HG03442 (cell line): Measurements from ENCODE around the gene EP300.
"Not testable (repeated sequence)": the region's sequence is repeated elsewhere in the genome, so short reads cannot be mapped to it uniquely, and the experiment has no call there.

Experiments used
- ATAC-seq: cut with Tn5 transposase; IDR thresholded peaks from one replicate; pipeline ENCODE4 v1.9.1; 2021; ENCODE audit warnings: mild to moderate bottlenecking, moderate library complexity; ENCODE audit not compliant: unreplicated experiment

The EP300 gene

DNA sequence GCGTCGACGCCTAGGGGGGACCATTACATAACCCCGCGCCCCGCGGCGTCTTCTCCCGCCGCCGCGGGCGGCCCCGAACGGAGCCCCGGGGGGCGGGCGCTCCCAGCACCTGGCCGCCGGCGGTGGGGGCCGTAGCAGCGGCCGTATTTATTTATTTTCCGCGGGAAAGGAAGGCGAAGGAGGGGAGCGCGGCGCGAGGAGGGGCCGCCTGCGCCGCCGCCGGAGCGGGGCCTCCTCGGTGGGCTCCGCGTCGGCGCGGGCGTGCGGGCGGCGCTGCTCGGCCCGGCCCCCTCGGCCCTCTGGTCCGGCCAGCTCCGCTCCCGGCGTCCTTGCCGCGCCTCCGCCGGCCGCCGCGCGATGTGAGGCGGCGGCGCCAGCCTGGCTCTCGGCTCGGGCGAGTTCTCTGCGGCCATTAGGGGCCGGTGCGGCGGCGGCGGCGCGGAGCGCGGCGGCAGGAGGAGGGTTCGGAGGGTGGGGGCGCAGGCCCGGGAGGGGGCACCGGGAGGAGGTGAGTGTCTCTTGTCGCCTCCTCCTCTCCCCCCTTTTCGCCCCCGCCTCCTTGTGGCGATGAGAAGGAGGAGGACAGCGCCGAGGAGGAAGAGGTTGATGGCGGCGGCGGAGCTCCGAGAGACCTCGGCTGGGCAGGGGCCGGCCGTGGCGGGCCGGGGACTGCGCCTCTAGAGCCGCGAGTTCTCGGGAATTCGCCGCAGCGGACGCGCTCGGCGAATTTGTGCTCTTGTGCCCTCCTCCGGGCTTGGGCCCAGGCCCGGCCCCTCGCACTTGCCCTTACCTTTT lies at the start of gene EP300:
Gene EP300 (plus strand): TSS at position 570 of the 795 bp plus-strand sequence. CDS start 413 bp downstream, outside the sequence.
- peak; percentile 36 for ATAC-seq

DNA sequence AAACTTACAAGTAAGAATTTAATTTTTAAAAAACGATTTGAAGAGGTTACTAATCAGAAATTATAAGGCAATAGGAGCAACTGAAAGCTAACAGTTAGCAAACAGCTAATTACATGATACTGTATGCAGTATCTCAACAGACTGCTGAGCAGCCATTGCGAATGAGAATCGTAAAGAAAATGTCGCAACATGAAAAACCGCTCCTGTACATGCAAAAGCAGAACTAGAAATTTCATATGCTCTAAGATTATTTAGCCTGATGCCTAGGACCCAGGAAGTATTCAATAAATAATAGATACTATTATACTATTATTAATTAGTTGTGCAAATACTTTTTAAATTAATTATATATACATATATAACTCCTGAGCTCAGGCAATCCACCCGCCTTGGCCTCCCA lies 48.7 kb upstream of the EP300 start:
- ATAC-seq: no peak

DNA sequence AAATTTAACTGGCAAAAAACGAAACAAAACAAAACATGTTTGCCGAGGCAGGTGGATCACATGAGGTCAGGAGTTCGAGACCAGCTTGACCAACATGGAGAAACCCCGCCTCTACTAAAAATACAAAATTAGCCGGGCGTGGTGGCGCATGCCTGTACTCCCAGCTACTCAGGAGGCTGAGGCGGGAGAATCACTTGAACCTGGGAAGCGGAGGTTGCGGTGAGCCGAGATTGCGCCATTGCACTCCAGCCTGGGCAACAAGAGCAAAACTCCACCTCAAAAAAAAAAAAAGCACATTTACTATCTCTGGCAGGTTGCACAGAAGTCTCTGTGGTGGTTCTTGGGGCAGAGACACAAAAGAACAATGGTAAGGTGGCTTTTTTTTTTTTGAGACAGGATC lies 46.8 kb upstream of the EP300 start:
- not testable (repeated sequence) for ATAC-seq

DNA sequence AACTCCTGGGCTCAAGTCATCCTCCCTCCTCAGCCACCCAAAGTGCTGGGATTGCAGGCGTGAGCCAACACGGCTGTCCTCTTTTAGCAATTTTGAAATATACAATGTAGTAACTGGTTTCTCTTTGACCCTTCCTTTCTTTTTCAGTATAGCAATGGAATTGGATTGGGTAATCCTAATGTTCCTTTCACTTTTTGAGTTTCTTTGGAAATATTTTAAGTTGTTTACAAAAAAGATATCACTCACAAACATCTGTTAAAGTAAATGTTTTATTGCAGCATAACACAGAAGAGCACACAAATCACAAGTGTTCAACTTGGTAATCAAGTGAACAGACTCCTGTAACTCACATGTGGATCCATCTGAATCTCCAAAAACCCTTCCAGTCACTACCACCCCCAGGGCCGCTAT lies 44.6 kb upstream of the EP300 start:
- ATAC-seq: no peak

DNA sequence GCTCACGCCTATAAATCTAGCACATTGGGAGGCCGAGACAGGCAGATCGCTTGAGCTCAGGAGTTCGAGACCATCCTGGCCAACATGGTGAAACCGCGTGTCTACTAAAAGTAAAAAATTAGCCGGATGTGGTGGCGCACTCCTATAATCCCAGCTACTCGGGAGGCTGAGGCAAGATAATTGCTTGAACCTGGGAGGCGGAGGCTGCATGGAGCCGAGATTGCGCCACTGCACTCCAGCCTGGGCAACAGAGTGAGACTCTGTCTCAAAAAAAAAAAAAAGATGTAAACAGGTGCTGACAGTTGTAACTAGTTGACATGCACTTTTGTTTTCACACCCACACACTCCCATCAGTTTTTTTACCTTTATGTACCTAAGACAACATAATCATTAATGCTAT lies 44.0 kb upstream of the EP300 start:
- not testable (repeated sequence) for ATAC-seq

DNA sequence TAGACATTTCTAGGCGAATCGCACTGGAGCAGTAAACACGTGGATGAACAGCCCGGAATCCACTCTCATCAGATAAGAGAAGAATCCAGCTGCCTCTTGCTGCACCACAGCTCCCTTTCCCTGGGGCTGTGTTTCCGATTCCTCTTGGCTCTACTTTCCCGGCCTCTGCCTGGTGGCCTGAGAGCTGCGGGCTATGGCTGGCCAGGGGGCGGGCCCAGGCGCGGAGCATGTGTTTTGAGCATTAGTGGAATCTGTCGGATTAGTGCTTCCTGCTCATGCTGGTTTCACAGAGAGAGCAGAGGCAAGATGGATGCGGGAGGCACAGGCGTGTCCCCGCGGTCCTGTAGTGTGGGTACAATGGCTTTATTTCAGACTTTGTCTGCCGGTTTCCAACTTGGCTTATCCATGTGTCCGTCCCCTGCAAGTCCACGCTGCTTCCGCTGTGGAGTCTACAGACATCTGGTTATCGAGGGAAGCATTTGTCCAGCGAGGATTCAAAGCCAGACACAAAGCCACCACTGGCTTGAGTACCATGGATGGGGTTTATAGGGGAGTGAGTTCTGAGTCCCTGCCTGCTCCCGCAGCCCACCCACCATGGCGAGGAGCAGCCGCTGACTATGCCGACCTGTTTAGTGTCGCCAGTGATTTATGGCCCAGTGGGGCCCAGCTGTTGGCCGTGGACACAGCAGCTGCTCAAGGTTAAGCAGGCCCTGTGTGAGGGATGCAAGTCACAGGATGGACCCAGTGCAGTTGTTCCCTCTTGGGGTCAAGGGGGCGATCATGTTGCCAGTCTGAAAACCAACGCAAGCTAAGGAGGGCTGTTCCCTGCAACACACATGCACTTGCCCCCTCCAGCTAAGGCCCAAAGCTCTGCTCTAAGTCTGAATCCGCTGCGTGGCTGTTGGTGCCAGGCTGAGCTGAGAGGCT lies 43.3 kb upstream of the EP300 start:
- ATAC-seq: no peak

DNA sequence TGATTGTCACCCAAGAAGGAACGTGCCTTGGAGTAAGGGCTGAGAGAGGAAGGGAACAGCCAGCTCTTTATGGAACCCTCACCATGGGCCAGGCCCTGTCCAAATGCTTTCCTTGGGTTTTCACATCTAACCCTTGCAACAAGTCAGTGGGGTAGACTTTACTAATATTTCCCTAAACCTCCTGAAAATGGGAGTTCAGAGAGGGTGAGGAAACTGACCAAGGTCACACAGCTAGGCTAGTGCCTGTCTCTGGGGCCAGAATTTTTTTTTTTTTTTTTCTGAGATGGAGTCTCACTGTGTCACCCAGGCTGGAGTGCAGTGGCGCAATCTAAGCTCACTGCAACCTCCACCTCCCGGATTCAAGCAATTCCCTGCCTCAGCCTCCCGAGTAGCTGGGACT lies 42.6 kb upstream of the EP300 start:
- not testable (repeated sequence) for ATAC-seq

DNA sequence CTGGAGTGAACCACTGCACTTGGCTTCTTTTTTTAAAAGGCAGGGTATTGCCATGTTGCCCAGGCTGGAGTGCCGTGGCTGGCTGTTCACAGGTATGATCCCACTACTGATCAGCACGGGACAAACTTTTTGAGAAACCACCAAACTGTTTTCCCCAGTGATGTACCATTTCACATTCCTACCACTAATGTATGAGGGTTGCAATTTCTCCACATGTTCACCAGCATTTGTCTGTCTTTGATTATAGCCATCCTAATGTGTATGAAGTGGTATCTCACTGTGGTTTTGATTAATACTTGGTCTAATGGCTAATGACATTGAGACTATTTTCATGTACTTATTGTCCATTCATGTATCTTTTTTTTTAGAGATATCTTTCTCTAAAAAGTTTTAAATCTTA lies 41.5 kb upstream of the EP300 start:
- ATAC-seq: no peak

DNA sequence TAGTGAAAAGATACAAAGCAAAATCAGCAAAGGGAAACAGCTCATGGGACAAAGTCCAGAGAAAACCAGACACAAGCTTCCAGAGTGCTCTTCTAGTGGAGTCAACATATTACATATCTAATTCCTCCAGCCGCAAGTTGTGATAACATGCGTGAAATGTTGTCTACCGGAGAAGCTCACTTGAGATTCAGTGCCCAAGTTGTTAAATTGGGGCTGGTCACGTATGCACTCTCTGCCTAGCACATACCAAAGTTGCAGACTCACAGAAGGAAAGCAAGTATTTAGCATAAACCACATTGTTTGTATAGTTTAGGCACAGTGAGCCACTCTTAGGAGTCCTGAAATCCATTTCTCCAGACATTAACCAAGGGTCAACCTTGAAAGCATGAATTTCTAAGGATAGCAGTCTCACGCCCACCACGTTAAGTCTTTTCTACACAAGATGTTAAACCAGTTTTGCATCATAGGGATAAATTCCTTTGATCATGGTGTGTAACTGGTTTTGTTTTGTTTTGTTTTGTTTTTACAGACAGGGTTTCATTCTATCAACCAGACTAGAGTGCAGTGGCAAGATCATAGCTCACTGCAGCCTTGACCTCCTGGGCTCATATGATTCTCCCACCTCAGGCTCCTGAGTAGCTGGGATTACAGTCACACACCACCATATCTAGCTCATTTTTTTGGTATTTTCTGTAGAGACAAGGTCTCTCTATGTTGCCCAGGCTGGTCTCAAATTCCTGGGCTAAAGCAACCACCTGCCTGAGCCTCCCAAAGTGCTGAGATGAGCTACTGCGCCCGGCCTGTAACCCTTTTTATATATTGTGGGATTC lies 39.5 kb upstream of the EP300 start:
- no peak for ATAC-seq

DNA sequence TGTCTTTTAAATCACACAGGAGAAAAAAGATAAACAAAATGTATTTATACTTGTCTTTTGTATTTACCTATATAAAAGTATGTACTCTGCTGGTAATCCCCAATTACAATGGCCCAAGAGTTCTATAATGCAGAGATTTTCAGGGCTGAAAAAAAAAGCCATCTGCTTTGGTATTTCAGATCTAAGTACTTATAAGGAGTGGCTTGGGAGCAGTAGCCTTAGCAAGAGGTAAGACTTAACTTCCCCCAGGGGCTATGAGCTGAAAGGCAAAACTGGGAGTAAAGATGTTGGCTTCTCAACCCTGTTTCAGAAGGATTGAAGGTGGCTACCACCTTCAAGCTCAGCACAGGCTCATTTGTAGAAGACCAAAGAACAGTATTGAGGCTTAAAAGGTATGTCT lies 35.3 kb upstream of the EP300 start:
- no peak for ATAC-seq

DNA sequence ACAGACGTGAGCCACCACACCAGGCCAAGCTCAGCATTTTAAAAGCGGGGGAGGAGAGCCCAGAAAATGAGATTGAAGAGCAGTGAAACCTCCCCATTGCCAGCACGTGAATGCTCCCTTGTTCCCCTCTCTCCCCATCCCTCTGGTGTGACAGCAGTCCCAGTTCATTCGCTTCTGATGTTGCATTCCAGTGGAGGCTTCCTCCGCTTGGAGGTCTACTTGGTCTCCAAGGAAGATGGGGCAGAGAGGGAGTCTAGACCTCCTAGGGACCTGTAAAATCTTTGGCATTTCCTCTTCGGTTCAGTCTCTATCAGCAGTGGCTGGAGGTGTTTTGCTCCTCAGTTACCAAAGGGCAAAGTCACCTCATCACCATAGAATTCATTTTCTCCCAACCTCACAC lies 30.2 kb upstream of the EP300 start:
- ATAC-seq: no peak

DNA sequence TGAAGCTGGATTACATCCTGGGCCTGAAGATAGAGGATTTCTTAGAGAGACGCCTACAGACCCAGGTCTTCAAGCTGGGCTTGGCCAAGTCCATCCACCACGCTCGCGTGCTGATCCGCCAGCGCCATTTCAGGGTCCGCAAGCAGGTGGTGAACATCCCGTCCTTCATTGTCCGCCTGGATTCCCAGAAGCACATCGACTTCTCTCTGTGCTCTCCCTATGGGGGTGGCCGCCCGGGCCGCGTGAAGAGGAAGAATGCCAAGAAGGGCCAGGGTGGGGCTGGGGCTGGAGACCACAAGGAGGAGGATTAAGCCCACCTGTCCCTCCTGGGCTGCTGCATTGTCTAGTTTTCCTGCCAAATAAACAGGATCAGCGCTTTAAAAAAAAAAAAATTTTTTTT lies 28.1 kb upstream of the EP300 start:
- ATAC-seq: not testable (repeated sequence)

DNA sequence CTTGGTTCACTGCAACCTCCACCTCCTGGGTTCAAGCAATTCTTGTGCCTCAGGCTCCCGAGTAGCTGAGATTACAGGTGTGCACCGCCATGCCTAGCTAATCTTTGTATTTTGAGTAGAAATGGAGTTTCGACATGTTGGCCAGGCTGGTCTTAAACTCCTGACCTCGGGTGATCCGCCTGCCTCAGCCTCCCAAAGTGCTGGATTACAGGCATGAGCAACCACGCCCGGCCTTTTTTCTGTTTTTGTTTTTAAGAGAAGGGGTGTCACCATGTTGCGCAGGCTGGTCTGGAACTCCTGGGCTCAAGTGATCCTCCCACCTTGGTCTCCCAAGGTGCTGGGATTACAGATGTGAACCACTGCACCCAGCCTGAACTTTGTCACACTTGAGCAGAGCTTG lies 26.1 kb upstream of the EP300 start:
- ATAC-seq: not testable (repeated sequence)

DNA sequence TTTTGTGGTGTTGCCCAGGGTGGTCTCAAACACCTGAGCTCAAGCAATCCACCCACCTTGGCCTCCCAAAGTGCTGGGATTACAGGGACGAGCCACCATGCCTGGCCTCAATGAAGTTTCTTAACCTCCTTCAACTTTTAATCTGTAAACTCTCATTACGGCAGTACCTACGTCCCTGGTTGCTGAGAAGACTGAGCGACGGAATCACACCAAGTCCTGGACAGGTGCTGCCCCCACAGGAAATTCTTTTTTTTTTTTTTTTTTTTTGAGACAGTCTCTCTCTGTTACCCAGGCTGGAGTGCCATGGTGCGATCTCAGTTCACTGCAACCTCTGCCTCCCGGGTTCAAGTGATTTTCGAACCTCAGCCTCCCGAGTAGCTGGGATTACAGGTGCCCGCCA lies 24.4 kb upstream of the EP300 start:
- not testable (repeated sequence) for ATAC-seq

DNA sequence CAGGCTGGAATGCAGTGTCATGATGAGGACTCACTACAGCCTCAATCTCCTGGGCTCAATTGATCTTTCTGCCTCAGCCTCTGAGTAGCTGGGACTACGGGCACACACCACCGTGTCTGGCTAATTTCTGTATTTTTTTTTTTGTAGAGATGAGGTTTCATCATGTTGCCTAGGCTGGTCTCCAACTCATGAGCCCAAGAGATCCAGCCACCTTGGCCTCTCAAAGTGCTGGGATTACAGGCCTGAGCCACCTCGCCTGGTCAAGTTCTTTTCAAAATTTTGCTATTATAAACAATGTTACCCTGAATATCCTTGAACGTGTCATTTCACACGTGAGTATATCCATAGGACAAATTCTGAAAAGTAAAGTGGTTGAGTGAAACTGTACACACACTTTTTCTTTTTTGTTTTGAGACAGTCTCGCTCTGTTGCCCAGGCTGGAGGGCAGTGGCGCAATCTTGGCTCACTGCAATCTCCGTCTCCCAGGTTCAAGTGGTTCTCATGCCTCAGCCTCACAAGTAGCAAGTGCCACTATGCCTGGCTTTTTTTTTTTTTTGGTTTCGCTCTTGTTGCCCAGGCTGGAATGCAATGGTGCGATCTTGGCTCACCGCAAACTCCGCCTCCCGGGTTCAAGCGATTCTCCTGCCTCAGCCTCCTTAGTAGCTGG lies 21.6 kb upstream of the EP300 start:
- no peak for ATAC-seq

DNA sequence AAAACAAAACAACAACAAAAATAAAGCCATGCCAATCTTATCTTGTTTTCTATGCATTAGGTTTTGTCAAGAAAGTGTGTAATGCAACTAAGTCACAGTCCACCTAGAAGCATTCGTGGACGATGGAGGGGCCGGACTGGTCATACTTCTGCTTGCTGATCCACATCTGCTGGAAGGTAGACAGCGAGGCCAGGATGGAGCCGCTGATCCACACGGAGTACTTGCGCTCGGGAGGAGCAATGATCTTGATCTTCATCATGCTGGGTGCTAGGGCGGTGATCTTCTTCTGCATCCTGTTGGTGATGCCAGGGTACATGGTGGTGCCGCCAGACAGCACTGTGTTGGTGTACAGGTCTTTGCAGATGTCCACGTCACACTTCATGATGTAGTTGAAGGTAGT lies 18.3 kb upstream of the EP300 start:
- no peak for ATAC-seq

DNA sequence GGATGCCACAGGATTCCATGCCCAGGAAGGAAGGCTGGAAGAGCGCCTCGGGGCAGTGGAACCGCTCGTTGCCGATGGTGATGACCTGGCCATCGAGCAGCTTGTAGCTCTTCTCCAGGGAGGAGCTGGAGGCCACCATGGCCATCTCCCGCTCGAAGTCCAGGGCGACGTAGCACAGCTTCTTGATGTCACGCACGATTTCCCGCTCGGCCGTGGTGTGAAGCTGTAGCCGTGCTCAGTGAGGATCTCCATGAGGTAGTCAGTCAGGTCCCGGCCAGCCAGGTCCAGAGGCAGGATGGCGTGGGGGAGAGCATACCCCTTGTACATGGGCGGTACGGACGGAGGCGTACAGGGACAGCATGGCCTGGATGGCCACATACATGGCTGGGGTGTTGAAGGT lies 17.9 kb upstream of the EP300 start:
- no peak for ATAC-seq

DNA sequence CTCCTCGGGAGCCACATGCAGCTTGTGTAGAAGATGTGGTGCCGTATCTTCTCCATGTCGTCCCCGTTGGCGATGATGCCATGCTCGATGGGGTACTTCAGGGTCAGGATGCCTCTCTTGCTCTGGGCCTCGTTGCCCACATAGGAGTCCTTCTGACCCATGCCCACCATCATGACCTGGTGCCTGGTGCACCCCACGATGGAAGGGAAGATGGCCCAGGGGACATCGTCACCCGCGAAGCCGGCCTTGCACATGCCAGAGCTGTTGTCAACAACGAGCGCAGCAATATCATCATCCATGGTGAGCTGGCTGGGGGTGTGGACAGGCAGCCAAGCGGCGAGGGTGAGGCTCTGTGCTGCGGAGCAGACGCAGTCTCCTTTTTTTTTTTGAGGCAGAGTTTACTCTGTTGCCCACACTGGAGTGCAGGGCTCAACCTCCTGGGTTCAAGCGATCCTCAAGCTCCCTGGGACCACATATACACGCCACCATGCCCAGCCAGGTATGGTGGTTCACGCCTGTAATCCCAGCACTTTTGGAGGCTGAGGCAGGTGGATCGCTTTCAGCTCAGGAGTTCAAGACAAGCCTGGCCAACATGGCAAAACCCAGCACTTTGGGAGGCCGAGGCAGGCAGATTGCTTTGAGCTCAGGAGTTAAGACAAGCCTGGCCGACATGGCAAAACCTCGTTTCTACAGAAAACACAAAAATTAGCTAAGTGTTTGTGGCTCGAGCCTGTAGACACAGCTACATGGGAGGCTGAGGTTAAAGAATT lies 17.3 kb upstream of the EP300 start:
- no peak for ATAC-seq

DNA sequence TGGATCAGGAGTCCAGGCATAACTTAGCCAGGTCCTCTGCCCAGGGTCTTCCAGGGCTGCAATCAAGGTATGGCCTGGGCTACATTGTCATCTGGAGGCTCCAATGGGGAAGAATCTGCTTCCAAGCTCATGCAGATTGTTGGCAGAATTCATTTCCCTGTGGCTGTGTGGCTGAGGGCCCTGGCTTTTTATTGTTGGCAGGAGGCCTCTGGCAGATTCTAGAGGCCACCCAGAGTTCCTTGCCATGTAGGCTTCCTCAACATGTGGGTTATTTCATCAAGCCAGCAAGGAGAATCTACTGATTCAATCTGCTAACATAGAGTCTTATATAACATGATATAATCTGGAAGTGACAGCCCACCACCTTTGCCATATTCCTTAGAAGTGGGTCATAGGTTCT lies 16.4 kb upstream of the EP300 start:
- no peak for ATAC-seq

DNA sequence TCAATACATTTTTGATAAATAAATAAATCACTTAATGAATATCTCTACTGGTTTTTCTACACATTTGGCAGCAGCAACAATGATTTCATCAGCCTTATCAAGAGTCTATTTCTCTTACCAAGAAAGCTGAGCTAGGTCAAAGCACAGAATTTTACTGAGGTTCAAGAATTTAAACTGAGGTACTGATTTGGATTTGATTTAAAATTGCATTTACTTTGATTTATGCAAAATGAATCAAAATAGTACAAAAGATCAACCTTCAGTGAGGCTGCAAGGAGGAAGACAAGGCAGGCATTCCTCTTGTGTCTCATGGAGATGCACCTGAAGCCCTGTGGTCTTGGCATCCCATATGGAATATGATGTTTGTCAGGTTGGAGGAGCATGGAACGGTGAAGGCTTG lies 15.5 kb upstream of the EP300 start:
- ATAC-seq: no peak
